Esophagus muscularis mucosa (tissue), 4 donors: ENCODE measurements around the gene CAMKMT. TPM values are rescaled to one million over a fixed set of nuclear protein-coding genes. Genes with fewer than 3 reads are reported as not detected.
A peak's percentile ranks its signal among the peaks of the same experiment; 100 is the strongest.

ENCODE experiments used
- DNase-seq: peaks from one replicate; pipeline ENCODE4 v3.0.0-alpha.2; 2017; ENCODE audit errors: extremely low spot score
- H3K27ac ChIP-seq, 4 donors: fragments of 200-600 bp; sonication (generic); replicated peaks in 1 of 4; 1 replicate in 3 of 4; 2 replicates in 1 of 4; pipeline ENCODE4 v1.5.1; 2016 to 2019; ENCODE audit warnings: mild to moderate bottlenecking in 1 of 4
- H3K27me3 ChIP-seq, 4 donors: fragments of 200-600 bp; sonication (generic); one replicate each; pipeline versions ENCODE4 v1.5.1 to v1.6.0; 2016 to 2019
- H3K36me3 ChIP-seq, 4 donors: fragments of 200-600 bp; sonication (generic); one replicate each; pipeline ENCODE4 v1.5.1; 2016 to 2019
- H3K4me1 ChIP-seq, 4 donors: fragments of 200-600 bp; sonication (generic); one replicate each; pipeline ENCODE4 v1.5.1; 2016 to 2019
- H3K4me3 ChIP-seq, 4 donors: fragments of 200-600 bp; sonication (generic); 1 replicate in 2 of 4; 2 replicates in 2 of 4; pipeline ENCODE4 v1.5.1; 2016 to 2019; ENCODE audit warnings: mild to moderate bottlenecking in 4 of 4, moderate library complexity in 1 of 4
- H3K9me3 ChIP-seq, 4 donors: fragments of 200-600 bp; sonication (generic); 1 replicate in 3 of 4; 2 replicates in 1 of 4; pipeline ENCODE4 v1.5.1; 2016 to 2019
- CTCF ChIP-seq, 3 experiments: fragments of 200-600 bp in 2 of 3; fragments of 450-650 bp in 1 of 3; sonication (generic) in 2 of 3; IDR thresholded peaks; one replicate each; pipeline ENCODE4 v1.5.1; 2017 to 2019; ENCODE audit warnings: antibody characterized with exemption in 3 of 3, mild to moderate bottlenecking in 2 of 3, moderate library complexity in 1 of 3
- EP300 ChIP-seq: sonication (generic); formaldehyde crosslinking; IDR thresholded peaks from one replicate; pipeline ENCODE4 v1.6.1; 2017; ENCODE audit warnings: antibody characterized with exemption
- POLR2A ChIP-seq: fragments of 450-650 bp; IDR thresholded peaks from one replicate; pipeline ENCODE4 v1.6.1; 2017; ENCODE audit warnings: antibody characterized with exemption, moderate library complexity, mild to moderate bottlenecking, low read depth
- POLR2AphosphoS5 ChIP-seq, 2 donors: sonication (generic); formaldehyde crosslinking; IDR thresholded peaks; one replicate each; pipeline ENCODE4 v1.6.1; 2017; ENCODE audit warnings: antibody characterized with exemption in 2 of 2
- WGBS: methylation state at CpG from one replicate; pipeline ENCODE4 v1.1.5; 2018; 5-methylcytosine and 5-hydroxymethylcytosine counted together
- intact Hi-C: fragments of 100-400 bp; cut with DNase I; formaldehyde crosslinking; loops from one replicate; pipeline ENCODE4 v1.15.1; 2023
- total RNA-seq, 4 donors: library from RNA; depleted of rRNA; stranded (reverse); fragments of >200 nt; gene quantifications; one replicate each; pipeline versions ENCODE4 v1.1.0 to v1.2.1, GENCODE V29; 2016

Gene CAMKMT
- total RNA-seq, 4 donors from 2014 or later = 5.8 to 8.3 (median 6.9) TPM

GRCh38 chr2:44464437-44464836, 102.7 kb downstream of the CAMKMT start:
- TF ChIP-seq POLR2AphosphoS5 (IDR thresholded peaks at IDR 0.05) (no peak), EP300 (no peak)
- no peak overlapping the region for H3K27ac ChIP-seq
- intact Hi-C loops = no loop called here

GRCh38 chr2:44470151-44470550, 108.4 kb downstream of the CAMKMT start:
- TF ChIP-seq POLR2A (no peak), EP300 (no peak), CTCF (IDR thresholded peaks at IDR 0.05) (no peak), POLR2AphosphoS5 (IDR thresholded peaks at IDR 0.05) (no peak)
- Histone ChIP-seq H3K4me1 (no peaks in the 10 kb centered on the region), H3K4me3 (no peak overlapping the region), H3K27ac (no peak overlapping the region), H3K36me3 (no peaks in the 10 kb centered on the region), H3K9me3 (peaks cover 0 to 3% (median 0%) of the 10 kb centered on the region in 4 donors), H3K27me3 (no peaks in the 10 kb centered on the region)
- intact Hi-C loops = no loop called here
- no peak for DNase-seq

More at GRCh38 chr2:44464437-44464836, 102.7 kb downstream of the CAMKMT start:
- Histone ChIP-seq H3K36me3 (no peaks in the 10 kb centered on the region), H3K4me3 (no peak overlapping the region), H3K9me3 (peaks cover 0 to 6% (median 1%) of the 10 kb centered on the region in 4 donors), H3K27me3 (no peaks in the 10 kb centered on the region), H3K4me1 (no peaks in the 10 kb centered on the region)
- no peak for DNase-seq
- WGBS = 76% methylated on average over 1 of the region's 1 CpG

GRCh38 chr2:44477657-44478414, 116.1 kb downstream of the CAMKMT start:
- Histone ChIP-seq H3K27ac (no peak overlapping the region), H3K36me3 (no peaks in the 10 kb centered on the region)
- intact Hi-C loops = loop anchor here (2.0 kb wide), 1 partner anchor 479 kb away; no protein-coding TSS in a partner anchor

GRCh38 chr2:44479127-44479887, 117.6 kb downstream of the CAMKMT start:
- intact Hi-C loops = loop anchor here (2.0 kb wide), 1 partner anchor 477 kb away; no protein-coding TSS in a partner anchor
- Histone ChIP-seq H3K4me1 (no peaks in the 10 kb centered on the region), H3K36me3 (no peaks in the 10 kb centered on the region), H3K4me3 (no peak overlapping the region), H3K27ac (no peak overlapping the region), H3K27me3 (no peaks in the 10 kb centered on the region), H3K9me3 (no peaks in the 10 kb centered on the region)
- TF ChIP-seq POLR2AphosphoS5 (IDR thresholded peaks at IDR 0.05) (no peak), POLR2A (no peak), CTCF (IDR thresholded peaks at IDR 0.05) (peak; percentile 95 to 98 (median 96)), EP300 (no peak)
- DNase-seq = no peak
- WGBS = 23% methylated on average over 5 of the region's 5 CpGs

More at GRCh38 chr2:44477657-44478414, 116.1 kb downstream of the CAMKMT start:
- Histone ChIP-seq H3K4me3 (no peak overlapping the region), H3K9me3 (no peaks in the 10 kb centered on the region), H3K4me1 (no peaks in the 10 kb centered on the region), H3K27me3 (no peaks in the 10 kb centered on the region)
- TF ChIP-seq CTCF (IDR thresholded peaks at IDR 0.05) = no peak
- TF ChIP-seq POLR2A = no peak
- DNase-seq = no peak
- 94% methylated on average over 3 of the region's 3 CpGs for WGBS

GRCh38 chr2:44480068-44480467, 118.3 kb downstream of the CAMKMT start:
- intact Hi-C loops = no loop called here
- DNase-seq = no peak
- Histone ChIP-seq H3K27me3 (no peaks in the 10 kb centered on the region), H3K4me3 (no peak overlapping the region), H3K27ac (no peak overlapping the region), H3K36me3 (no peaks in the 10 kb centered on the region), H3K9me3 (no peaks in the 10 kb centered on the region), H3K4me1 (no peaks in the 10 kb centered on the region)
- TF ChIP-seq CTCF (IDR thresholded peaks at IDR 0.05) = no peak
- TF ChIP-seq POLR2AphosphoS5 (IDR thresholded peaks at IDR 0.05) = no peak
- no peak for TF ChIP-seq EP300
- TF ChIP-seq POLR2A = no peak
- 95% methylated on average over 2 of the region's 2 CpGs for WGBS
